Measurements from ENCODE around the gene SHANK1. TPM values are rescaled to one million over a fixed set of nuclear protein-coding genes. Genes with fewer than 3 reads are reported as not detected.

The SHANK1 gene
- total RNA-seq, 4 donors from 2014 or later: 0.10 to 0.45 TPM; not detected in 2

DNA sequence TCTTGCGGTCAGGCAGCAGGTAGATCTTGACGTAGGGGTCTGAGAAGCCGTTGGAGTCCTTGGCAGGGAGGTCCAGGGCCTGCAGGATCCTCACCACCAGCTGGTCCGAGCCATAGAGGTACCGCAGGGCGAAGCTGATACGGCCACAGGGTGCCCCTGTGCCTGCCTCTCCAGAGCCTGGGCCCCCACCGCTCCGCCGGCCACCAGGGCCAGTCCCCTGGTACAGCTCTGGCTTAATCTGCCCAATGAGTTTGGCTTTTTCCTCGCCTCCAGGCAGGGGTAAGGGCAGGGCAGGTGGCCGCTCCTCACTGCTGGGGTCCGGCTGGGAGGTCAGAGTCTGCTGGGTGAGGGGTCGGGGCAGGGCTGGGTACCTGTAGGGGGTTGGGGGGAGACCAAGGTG, 89.8 kb downstream of the SHANK1 start:
- intact Hi-C loops (cut with DNase I): no loop called here
- Histone ChIP-seq H3K27me3 (no peaks in the 10 kb centered on the region), H3K4me1 (no peaks in the 10 kb centered on the region), H3K4me3 (replicated peaks in 1 of 3) (no peak overlapping the region), H3K9me3 (no peaks in the 10 kb centered on the region), H3K36me3 (no peaks in the 10 kb centered on the region), H3K27ac (no peak overlapping the region)
- DNase-seq: no peak
- TF ChIP-seq, protein P1, sequence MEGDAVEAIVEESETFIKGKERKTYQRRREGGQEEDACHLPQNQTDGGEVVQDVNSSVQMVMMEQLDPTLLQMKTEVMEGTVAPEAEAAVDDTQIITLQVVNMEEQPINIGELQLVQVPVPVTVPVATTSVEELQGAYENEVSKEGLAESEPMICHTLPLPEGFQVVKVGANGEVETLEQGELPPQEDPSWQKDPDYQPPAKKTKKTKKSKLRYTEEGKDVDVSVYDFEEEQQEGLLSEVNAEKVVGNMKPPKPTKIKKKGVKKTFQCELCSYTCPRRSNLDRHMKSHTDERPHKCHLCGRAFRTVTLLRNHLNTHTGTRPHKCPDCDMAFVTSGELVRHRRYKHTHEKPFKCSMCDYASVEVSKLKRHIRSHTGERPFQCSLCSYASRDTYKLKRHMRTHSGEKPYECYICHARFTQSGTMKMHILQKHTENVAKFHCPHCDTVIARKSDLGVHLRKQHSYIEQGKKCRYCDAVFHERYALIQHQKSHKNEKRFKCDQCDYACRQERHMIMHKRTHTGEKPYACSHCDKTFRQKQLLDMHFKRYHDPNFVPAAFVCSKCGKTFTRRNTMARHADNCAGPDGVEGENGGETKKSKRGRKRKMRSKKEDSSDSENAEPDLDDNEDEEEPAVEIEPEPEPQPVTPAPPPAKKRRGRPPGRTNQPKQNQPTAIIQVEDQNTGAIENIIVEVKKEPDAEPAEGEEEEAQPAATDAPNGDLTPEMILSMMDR (IDR thresholded peaks at IDR 0.05): no peak
- TF ChIP-seq POLR2A (IDR thresholded peaks at IDR 0.05): no peak
- WGBS, 2 donors: 67 to 70% methylated on average over 7 of the region's 14 CpGs

DNA sequence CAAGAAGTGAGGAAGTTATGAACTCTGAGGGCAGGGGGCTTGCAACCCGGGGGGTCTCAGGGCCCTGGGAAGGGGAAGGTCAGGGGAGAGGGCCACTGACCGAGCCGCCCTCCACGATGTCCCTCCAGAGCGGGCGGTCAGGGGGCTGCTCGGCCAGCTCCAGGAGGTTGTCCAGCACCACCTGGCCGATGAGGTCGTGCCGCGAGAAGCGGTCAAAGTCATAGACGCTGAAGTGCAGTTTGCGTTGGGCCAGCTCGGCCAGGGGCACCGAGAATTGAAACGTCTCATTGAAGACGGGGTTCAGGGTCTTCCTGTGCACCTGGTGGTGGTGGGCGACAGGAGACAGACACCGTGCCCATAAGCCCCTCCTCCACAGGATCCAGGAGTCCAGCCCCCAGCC, 90.4 kb downstream of the SHANK1 start:
- no peak overlapping the region for H3K4me3 ChIP-seq (replicated peaks in 1 of 3)
- no peaks in the 10 kb centered on the region for H3K27me3 ChIP-seq
- intact Hi-C loops (cut with DNase I): no loop called here
- H3K9me3 ChIP-seq: no peaks in the 10 kb centered on the region
- no peak for DNase-seq
- no peak for TF ChIP-seq POLR2A (IDR thresholded peaks at IDR 0.05)
- TF ChIP-seq, protein P1 (IDR thresholded peaks at IDR 0.05): no peak
- WGBS, 2 donors: 85% methylated on average over 17 to 18 of the region's 20 CpGs
- H3K27ac ChIP-seq: no peak overlapping the region
- no peaks in the 10 kb centered on the region for H3K36me3 ChIP-seq
- no peaks in the 10 kb centered on the region for H3K4me1 ChIP-seq

DNA sequence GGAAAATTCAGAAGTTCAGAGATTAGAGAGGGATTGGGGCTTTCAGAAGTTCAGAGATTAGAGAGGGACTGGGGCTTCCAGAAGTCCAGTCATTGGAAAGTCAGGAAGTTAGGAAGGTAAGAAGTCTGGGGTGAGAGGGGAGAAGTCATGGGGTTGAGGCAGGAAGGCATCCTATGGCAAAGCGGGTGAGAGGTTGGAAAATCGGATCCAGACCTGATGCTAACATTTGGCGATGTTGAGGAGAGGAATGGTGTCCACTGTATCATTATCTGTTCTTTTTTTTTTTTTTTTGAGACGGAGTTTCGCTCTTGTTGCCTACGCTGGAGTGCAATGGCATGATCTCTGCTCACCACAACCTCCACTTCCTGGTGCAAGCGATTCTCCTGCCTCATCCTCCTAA, 91.1 kb downstream of the SHANK1 start:
- Histone ChIP-seq H3K27ac (no peak overlapping the region), H3K27me3 (no peaks in the 10 kb centered on the region), H3K4me3 (replicated peaks in 1 of 3) (no peak overlapping the region), H3K4me1 (no peaks in the 10 kb centered on the region), H3K9me3 (no peaks in the 10 kb centered on the region), H3K36me3 (no peaks in the 10 kb centered on the region)
- intact Hi-C loops (cut with DNase I): no loop called here
- no peak for DNase-seq
- no peak for TF ChIP-seq POLR2A (IDR thresholded peaks at IDR 0.05)
- TF ChIP-seq, protein P1 (IDR thresholded peaks at IDR 0.05): no peak
- 87 to 90% methylated on average over 7 of the region's 7 CpGs for WGBS, 2 donors

DNA sequence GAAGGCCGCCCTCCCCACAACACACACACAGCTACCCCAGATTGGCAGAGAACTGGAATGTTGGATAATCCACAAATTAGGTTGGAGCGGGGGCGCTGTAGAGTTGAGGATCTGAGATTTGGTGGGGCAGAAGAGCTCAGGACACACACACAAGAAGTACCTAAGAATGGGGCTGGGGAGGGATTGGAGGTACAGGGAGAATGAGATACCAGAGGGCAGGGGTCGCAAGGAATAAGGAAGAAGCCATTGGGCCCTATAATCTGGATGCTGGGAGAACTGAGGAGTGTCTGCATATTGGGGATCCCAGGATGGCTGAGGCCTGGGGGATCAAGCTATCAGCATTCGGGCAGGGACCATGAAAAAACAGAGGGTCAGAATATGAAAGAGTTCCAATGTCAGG, 91.5 kb downstream of the SHANK1 start:
- Histone ChIP-seq H3K4me3 (replicated peaks in 1 of 3) (no peak overlapping the region), H3K27me3 (no peaks in the 10 kb centered on the region), H3K9me3 (no peaks in the 10 kb centered on the region), H3K4me1 (no peaks in the 10 kb centered on the region), H3K36me3 (no peaks in the 10 kb centered on the region), H3K27ac (no peak overlapping the region)
- intact Hi-C loops (cut with DNase I): no loop called here
- no peak for DNase-seq
- no peak for TF ChIP-seq POLR2A (IDR thresholded peaks at IDR 0.05)
- TF ChIP-seq, protein P1 (IDR thresholded peaks at IDR 0.05): no peak
- WGBS, 2 donors: 83 to 92% methylated on average over 5 of the region's 5 CpGs

DNA sequence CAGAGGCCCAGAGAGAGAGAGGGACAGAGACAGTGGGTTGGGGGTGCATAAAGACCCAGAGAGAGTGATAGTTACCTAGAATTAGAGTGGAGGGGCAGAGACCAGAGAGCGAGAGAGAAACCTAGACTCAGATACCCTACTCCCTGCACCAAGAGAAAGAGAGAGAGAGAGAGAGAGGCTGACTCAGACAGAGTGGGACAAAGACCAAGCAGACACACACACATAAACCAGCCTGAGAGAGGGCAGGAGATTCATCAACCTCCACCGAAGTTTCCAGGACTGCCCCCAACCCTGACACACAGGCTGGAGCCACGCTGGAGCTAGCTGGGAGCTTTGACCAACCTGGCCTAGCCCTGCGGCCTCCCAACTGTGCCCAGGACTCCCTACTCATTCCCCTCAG, 92.8 kb downstream of the SHANK1 start:
- TF ChIP-seq, protein P1 (IDR thresholded peaks at IDR 0.05): no peak
- no peak for TF ChIP-seq POLR2A (IDR thresholded peaks at IDR 0.05)
- Histone ChIP-seq H3K4me3 (replicated peaks in 1 of 3) (no peak overlapping the region), H3K36me3 (no peaks in the 10 kb centered on the region), H3K4me1 (no peaks in the 10 kb centered on the region), H3K9me3 (no peaks in the 10 kb centered on the region), H3K27ac (no peak overlapping the region), H3K27me3 (no peaks in the 10 kb centered on the region)
- no peak for DNase-seq
- 57 to 83% methylated on average over 4 of the region's 4 CpGs for WGBS, 2 donors
- intact Hi-C loops (cut with DNase I): no loop called here

All from thyroid gland (tissue), 4 donors.